ENCODE data around the gene USP46.

USP46 gene

GRCh38 chr4:52659001-52659721 lies at the start of gene USP46:
Gene USP46, minus strand, starts transcription at chr4:52659301. Its CDS starts 151 bp downstream, at chr4:52659150.
- DNase-seq (ENCODE audit: low read depth), result peak; percentile 74

GRCh38 chr4:52704661-52705060 lies 45.6 kb upstream of the USP46 start:
- no peak for TF ChIP-seq CTCF (IDR thresholded peaks at IDR 0.05; ENCODE audit: low read length, missing control alignments)
- peak; percentile 16 for DNase-seq (ENCODE audit: low read depth)
- no peak overlapping the region for H3K4me3 ChIP-seq (replicated peaks; ENCODE audit: low read depth, low read length)

More at GRCh38 chr4:52659001-52659721, at the start of gene USP46:
- H3K4me3 ChIP-seq (replicated peaks; ENCODE audit: low read depth, low read length), result peak within 1 kb of the TSS; percentile 71
- TF ChIP-seq CTCF (IDR thresholded peaks at IDR 0.05; ENCODE audit: low read length, missing control alignments), result no peak

- H3K4me3 ChIP-seq (replicated peaks; ENCODE audit: low read depth, low read length), result no peak overlapping the region
- peak; percentile 22 for DNase-seq (ENCODE audit: low read depth)
- TF ChIP-seq CTCF (IDR thresholded peaks at IDR 0.05; ENCODE audit: low read length, missing control alignments), result no peak
Observed at GRCh38 chr4:52704133-52704532, 45.0 kb upstream of the USP46 start.

GRCh38 chr4:52701207-52701606 lies 42.1 kb upstream of the USP46 start:
- DNase-seq (ENCODE audit: low read depth), result no peak
- no peak overlapping the region for H3K4me3 ChIP-seq (replicated peaks; ENCODE audit: low read depth, low read length)
- TF ChIP-seq CTCF (IDR thresholded peaks at IDR 0.05; ENCODE audit: low read length, missing control alignments), result no peak

- no peak for TF ChIP-seq CTCF (IDR thresholded peaks at IDR 0.05; ENCODE audit: low read length, missing control alignments)
- H3K4me3 ChIP-seq (replicated peaks; ENCODE audit: low read depth, low read length), result no peak overlapping the region
- DNase-seq (ENCODE audit: low read depth), result no peak
Observed at GRCh38 chr4:52694936-52695335, 35.8 kb upstream of the USP46 start.

- TF ChIP-seq CTCF (IDR thresholded peaks at IDR 0.05; ENCODE audit: low read length, missing control alignments), result no peak
- no peak for DNase-seq (ENCODE audit: low read depth)
- H3K4me3 ChIP-seq (replicated peaks; ENCODE audit: low read depth, low read length), result no peak overlapping the region
Observed at GRCh38 chr4:52693492-52693891, 34.4 kb upstream of the USP46 start.

- no peak for DNase-seq (ENCODE audit: low read depth)
- H3K4me3 ChIP-seq (replicated peaks; ENCODE audit: low read depth, low read length), result no peak overlapping the region
Observed at GRCh38 chr4:52689096-52689495, 30.0 kb upstream of the USP46 start.

More at GRCh38 chr4:52689096-52689495, 30.0 kb upstream of the USP46 start:
- TF ChIP-seq CTCF (IDR thresholded peaks at IDR 0.05; ENCODE audit: low read length, missing control alignments), result no peak
